SH-SY5Y (cell line): ENCODE data around the gene BRWD1.

Experiments used
- GATA2 ChIP-seq: IDR thresholded peaks from 2 replicates; pipeline ENCODE4 v1.6.1; 2011; ENCODE audit warnings: mild to moderate bottlenecking, low read depth, low read length
- GATA3 ChIP-seq: IDR thresholded peaks from 2 replicates; pipeline ENCODE4 v1.6.1; 2011; ENCODE audit warnings: low read depth, mild to moderate bottlenecking, low read length, moderate library complexity

The BRWD1 gene

GRCh38 chr21:39313571-39314142 is at the start of gene BRWD1:
Gene BRWD1 (minus strand): TSS chr21:39313632. CDS start chr21:39313491, 141 bp downstream.
- TF ChIP-seq GATA2 (no peak), GATA3 (no peak)

- TF ChIP-seq GATA2: no peak
- no peak for TF ChIP-seq GATA3
Observed at GRCh38 chr21:39362733-39363132, 49.3 kb upstream of the BRWD1 start.

- TF ChIP-seq GATA3: no peak
Observed at GRCh38 chr21:39359382-39359781, 46.0 kb upstream of the BRWD1 start.

- TF ChIP-seq GATA3 (no peak), GATA2 (no peak)
Observed at GRCh38 chr21:39353295-39353694, 39.9 kb upstream of the BRWD1 start.

- no peak for TF ChIP-seq GATA2
- TF ChIP-seq GATA3: no peak
Observed at GRCh38 chr21:39350094-39351005, 36.9 kb upstream of the BRWD1 start.

GRCh38 chr21:39349211-39350093 is 36.0 kb upstream of the BRWD1 start:
- TF ChIP-seq GATA3: no peak
- no peak for TF ChIP-seq GATA2

GRCh38 chr21:39348355-39349210 is 35.2 kb upstream of the BRWD1 start, which contains the start of gene HMGN1:
Gene HMGN1 (minus strand): TSS chr21:39349088. CDS start chr21:39348917, 171 bp downstream.
- TF ChIP-seq GATA2 (no peak), GATA3 (no peak)

- TF ChIP-seq GATA3: no peak
Observed at GRCh38 chr21:39348040-39348354, 34.6 kb upstream of the BRWD1 start.

- TF ChIP-seq GATA2 (no peak), GATA3 (no peak)
Observed at GRCh38 chr21:39347537-39347936, 34.1 kb upstream of the BRWD1 start.

GRCh38 chr21:39346671-39347331 is 33.4 kb upstream of the BRWD1 start:
- no peak for TF ChIP-seq GATA3
- no peak for TF ChIP-seq GATA2

GRCh38 chr21:39346206-39346605 is 32.8 kb upstream of the BRWD1 start:
- no peak for TF ChIP-seq GATA2
- no peak for TF ChIP-seq GATA3

- TF ChIP-seq GATA3: no peak
- TF ChIP-seq GATA2: no peak
Observed at GRCh38 chr21:39345440-39345839, 32.0 kb upstream of the BRWD1 start.

GRCh38 chr21:39344848-39345247 is 31.4 kb upstream of the BRWD1 start:
- TF ChIP-seq GATA2 (no peak), GATA3 (no peak)

GRCh38 chr21:39341249-39341923 is 28.0 kb upstream of the BRWD1 start:
- no peak for TF ChIP-seq GATA3
- no peak for TF ChIP-seq GATA2
